ENCODE data around the gene CAST.

Gene CAST

DNA sequence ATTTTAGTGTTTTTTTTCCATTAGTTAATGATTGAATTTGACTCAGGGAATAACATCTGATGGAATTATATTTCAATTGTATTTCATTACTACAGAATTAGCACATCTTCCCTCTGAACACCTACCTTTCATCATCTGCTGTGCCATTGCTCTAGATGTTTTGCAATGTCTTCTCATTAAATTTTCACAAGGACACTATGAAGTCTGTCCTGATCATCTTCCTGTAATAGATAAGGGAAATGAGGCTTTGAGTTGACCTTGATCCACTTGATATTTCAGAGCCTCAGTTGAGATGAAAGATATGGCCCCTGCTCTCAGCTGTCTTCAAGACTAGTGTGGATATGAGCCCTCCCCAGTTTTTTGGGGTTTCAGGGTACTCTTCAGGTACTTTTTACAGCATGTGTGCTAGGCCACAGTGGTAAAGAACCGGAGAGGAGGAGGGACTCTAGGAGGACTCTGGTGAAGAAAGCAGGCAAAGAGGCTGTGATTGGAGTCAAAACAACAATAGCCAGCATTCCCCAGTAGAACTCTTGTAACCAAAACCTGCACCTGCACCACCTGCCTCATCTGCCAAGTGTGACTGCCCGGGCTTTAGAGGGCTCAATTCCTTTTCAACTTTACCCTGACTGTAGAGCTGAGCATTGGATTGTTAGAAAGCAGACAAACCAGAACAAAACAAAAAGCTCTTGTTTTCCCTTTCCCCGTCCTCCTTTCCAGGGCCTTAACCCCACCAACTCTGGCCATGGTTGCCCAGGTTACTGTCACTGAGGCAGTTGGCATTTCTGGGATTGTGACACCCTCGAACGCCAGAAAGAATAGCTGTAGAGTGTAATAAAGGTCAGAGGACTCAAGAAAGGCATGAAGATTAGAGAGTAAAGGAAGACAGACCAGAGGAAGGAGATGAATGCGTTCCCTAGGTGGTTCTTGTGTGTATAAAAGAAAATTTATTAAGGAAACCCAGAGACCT is 89.3 kb downstream of the CAST start:
- in situ Hi-C loops (cut with MboI; ENCODE audit: low sequenced_read_pairs, unreplicated experiment) = no loop called here
- DNase-seq (ENCODE audit: low spot score) = no peak
- TF ChIP-seq, protein P1, sequence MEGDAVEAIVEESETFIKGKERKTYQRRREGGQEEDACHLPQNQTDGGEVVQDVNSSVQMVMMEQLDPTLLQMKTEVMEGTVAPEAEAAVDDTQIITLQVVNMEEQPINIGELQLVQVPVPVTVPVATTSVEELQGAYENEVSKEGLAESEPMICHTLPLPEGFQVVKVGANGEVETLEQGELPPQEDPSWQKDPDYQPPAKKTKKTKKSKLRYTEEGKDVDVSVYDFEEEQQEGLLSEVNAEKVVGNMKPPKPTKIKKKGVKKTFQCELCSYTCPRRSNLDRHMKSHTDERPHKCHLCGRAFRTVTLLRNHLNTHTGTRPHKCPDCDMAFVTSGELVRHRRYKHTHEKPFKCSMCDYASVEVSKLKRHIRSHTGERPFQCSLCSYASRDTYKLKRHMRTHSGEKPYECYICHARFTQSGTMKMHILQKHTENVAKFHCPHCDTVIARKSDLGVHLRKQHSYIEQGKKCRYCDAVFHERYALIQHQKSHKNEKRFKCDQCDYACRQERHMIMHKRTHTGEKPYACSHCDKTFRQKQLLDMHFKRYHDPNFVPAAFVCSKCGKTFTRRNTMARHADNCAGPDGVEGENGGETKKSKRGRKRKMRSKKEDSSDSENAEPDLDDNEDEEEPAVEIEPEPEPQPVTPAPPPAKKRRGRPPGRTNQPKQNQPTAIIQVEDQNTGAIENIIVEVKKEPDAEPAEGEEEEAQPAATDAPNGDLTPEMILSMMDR (IDR thresholded peaks at IDR 0.05; ENCODE audit: borderline replicate concordance, control extremely low read depth, extremely low read depth, insufficient read depth, missing control alignments) = no peak

DNA sequence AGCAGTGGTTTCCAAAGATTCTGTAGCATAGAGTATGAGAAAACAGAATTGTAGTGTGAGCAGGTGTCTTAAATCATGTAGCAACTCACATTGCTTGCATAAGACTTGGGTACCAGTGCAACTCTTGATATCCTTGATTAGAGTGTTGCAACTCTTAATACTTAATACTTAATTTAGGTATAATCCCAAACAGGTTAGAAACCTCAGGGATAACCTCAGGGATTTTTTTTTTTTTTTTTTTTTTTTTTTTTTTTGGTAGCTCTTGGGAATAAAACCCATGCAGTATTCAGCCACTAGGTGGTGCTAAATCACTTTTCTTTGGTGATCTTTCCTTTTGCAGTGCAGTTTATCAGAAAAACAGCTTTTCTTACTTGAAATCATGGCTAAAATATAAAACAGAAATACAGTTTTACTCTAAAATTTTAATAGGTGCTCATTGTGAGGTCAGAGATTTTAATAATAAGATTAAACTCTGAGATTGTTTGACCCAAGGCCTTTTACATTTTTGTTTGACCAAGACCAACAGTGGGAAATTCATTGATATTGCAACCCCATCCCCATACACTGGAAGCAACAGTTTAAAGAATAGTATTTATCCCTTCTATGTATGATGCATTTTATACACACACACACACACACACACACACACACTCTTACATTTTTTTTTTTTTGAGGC is 90.3 kb downstream of the CAST start:
- DNase-seq (ENCODE audit: low spot score) = peak; percentile 36
- in situ Hi-C loops (cut with MboI; ENCODE audit: low sequenced_read_pairs, unreplicated experiment) = no loop called here
- TF ChIP-seq, protein P1 (IDR thresholded peaks at IDR 0.05; ENCODE audit: borderline replicate concordance, control extremely low read depth, extremely low read depth, insufficient read depth, missing control alignments) = peak; percentile 49

DNA sequence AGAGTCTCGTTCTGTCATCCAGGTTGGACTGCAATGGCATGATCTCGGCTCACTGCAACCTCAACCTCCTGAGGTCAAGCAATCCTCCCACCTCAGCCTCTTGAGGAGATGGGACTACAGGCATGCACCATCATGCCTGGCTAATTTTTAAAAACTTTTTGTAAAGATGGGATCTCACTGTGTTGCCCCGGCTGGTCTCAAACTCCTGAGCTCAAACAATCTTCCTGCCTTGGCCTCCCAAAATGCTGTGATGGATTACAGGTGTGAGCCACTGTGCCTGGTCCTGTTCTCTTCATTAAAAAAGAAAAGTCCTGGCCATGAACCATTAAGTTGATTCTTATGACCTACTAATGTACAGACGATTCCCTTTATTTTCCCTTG is 90.8 kb downstream of the CAST start:
- DNase-seq (ENCODE audit: low spot score) = no peak
- in situ Hi-C loops (cut with MboI; ENCODE audit: low sequenced_read_pairs, unreplicated experiment) = no loop called here
- TF ChIP-seq, protein P1 (IDR thresholded peaks at IDR 0.05; ENCODE audit: borderline replicate concordance, control extremely low read depth, extremely low read depth, insufficient read depth, missing control alignments) = no peak

DNA sequence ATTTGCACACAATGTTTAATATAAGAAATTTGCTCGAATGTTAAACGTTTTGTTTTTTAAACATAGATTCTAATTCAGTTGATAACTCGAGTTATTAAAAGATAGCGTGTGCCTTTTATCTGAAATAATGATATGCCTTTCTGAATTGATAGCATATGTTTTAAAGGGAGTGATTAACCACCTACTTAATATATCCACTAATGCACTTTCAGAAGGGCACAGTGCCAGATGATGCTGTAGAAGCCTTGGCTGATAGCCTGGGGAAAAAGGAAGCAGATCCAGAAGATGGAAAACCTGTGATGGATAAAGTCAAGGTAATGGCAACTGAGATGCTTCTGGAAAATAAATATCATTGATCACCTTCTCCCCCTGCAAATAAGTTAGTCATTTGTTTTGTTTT is 91.7 kb downstream of the CAST start:
- TF ChIP-seq, protein P1 (IDR thresholded peaks at IDR 0.05; ENCODE audit: borderline replicate concordance, control extremely low read depth, extremely low read depth, insufficient read depth, missing control alignments) = no peak
- DNase-seq (ENCODE audit: low spot score) = no peak
- in situ Hi-C loops (cut with MboI; ENCODE audit: low sequenced_read_pairs, unreplicated experiment) = no loop called here

DNA sequence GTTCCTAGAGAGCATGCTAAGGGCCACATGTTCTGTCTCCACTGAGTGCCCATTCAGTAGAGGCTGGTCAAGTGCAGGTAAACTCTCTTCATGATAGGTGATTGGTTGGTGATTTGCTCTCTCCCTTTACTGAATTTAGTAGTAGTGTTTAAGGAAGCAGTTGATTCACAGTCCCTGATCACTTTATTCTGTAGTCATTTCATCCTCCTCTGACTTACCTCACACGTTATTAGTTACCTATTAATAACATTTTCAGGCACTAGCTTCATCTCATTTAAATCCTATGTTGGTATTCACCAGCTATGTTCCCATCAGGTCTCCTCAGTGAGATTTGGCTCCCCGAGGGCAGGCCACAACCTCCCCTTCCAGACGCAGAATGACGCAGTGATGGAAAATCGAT is 93.7 kb downstream of the CAST start:
- in situ Hi-C loops (cut with MboI; ENCODE audit: low sequenced_read_pairs, unreplicated experiment) = no loop called here
- TF ChIP-seq, protein P1 (IDR thresholded peaks at IDR 0.05; ENCODE audit: borderline replicate concordance, control extremely low read depth, extremely low read depth, insufficient read depth, missing control alignments) = no peak
- no peak for DNase-seq (ENCODE audit: low spot score)

DNA sequence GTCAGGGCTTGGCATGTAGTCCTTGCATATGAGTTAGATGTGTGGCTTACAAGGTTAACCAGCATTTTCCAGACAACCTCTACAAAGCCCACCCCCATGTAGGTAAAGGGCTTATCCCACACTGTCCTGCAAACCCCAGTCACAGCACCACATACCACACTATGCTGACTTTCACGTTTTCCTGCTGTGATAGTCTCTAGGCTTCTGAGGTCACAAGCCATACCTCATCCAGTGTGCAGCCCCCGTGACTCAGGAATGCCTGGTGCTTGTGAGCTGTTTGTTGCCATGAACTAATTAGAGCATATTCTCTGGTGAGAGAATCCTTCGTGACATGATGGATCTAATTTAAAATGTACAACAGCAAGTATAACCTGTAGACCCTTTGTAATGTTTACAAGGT is 94.8 kb downstream of the CAST start:
- in situ Hi-C loops (cut with MboI; ENCODE audit: low sequenced_read_pairs, unreplicated experiment) = no loop called here
- TF ChIP-seq, protein P1 (IDR thresholded peaks at IDR 0.05; ENCODE audit: borderline replicate concordance, control extremely low read depth, extremely low read depth, insufficient read depth, missing control alignments) = no peak
- DNase-seq (ENCODE audit: low spot score) = no peak
